ENCODE data around the gene SPATA12. TPM values are rescaled to one million over a fixed set of nuclear protein-coding genes. Genes with fewer than 3 reads are reported as not detected.

The SPATA12 gene
- total RNA-seq, 1 donor from 2014 or later = 0.38 TPM

GRCh38 chr3:57085211-57085610, 24.7 kb downstream of the SPATA12 start:
- no peak for TF ChIP-seq CTCF (IDR thresholded peaks at IDR 0.05)
- Histone ChIP-seq H3K4me3 (no peak overlapping the region), H3K27me3 (no peaks in the 10 kb centered on the region), H3K9me3 (no peaks in the 10 kb centered on the region), H3K36me3 (no peaks in the 10 kb centered on the region), H3K27ac (no peak overlapping the region), H3K4me1 (no peaks in the 10 kb centered on the region)
- DNase-seq (no peak), ATAC-seq (no peak)
- intact Hi-C loops (cut with DNase I) = no loop called here

- TF ChIP-seq CTCF (IDR thresholded peaks at IDR 0.05) = no peak
- Histone ChIP-seq H3K27ac (no peak overlapping the region), H3K27me3 (no peaks in the 10 kb centered on the region), H3K4me1 (no peaks in the 10 kb centered on the region), H3K4me3 (no peak overlapping the region), H3K36me3 (no peaks in the 10 kb centered on the region), H3K9me3 (no peaks in the 10 kb centered on the region)
- intact Hi-C loops (cut with DNase I) = no loop called here
- DNase-seq (no peak), ATAC-seq (no peak)
Observed at GRCh38 chr3:57086201-57086600, 25.7 kb downstream of the SPATA12 start.

GRCh38 chr3:57087361-57088092, 27.1 kb downstream of the SPATA12 start:
- H3K4me3 ChIP-seq = no peak overlapping the region
- intact Hi-C loops (cut with DNase I) = no loop called here
- no peaks in the 10 kb centered on the region for H3K27me3 ChIP-seq
- H3K4me1 ChIP-seq = no peaks in the 10 kb centered on the region
- DNase-seq (no peak), ATAC-seq (no peak)
- no peaks in the 10 kb centered on the region for H3K9me3 ChIP-seq
- TF ChIP-seq CTCF (IDR thresholded peaks at IDR 0.05) = no peak
- no peak overlapping the region for H3K27ac ChIP-seq
- H3K36me3 ChIP-seq = no peaks in the 10 kb centered on the region

GRCh38 chr3:57088503-57088902, 28.0 kb downstream of the SPATA12 start:
- Histone ChIP-seq H3K4me1 (no peaks in the 10 kb centered on the region), H3K27ac (no peak overlapping the region), H3K36me3 (no peaks in the 10 kb centered on the region), H3K27me3 (no peaks in the 10 kb centered on the region), H3K9me3 (no peaks in the 10 kb centered on the region), H3K4me3 (no peak overlapping the region)
- intact Hi-C loops (cut with DNase I) = no loop called here
- no peak for DNase-seq
- TF ChIP-seq CTCF (IDR thresholded peaks at IDR 0.05) = no peak
- ATAC-seq = no peak

- Histone ChIP-seq H3K27me3 (no peaks in the 10 kb centered on the region), H3K9me3 (no peaks in the 10 kb centered on the region), H3K36me3 (no peaks in the 10 kb centered on the region), H3K4me1 (no peaks in the 10 kb centered on the region), H3K4me3 (no peak overlapping the region), H3K27ac (no peak overlapping the region)
- TF ChIP-seq CTCF (IDR thresholded peaks at IDR 0.05) = no peak
- intact Hi-C loops (cut with DNase I) = no loop called here
- DNase-seq = no peak
- no peak for ATAC-seq
Observed at GRCh38 chr3:57089043-57089442, 28.6 kb downstream of the SPATA12 start.
